K562 (cell line): ENCODE data around the gene IRF8. TPM values are rescaled to one million over a fixed set of nuclear protein-coding genes. Genes with fewer than 3 reads are reported as not detected.

ENCODE experiments used
- ATAC-seq: fragments of 200-7000 bp; cut with Tn5 transposase; 3 replicates; pipeline ENCODE4 v1.9.1; 2020; ENCODE audit warnings: moderate library complexity
- BruUV-seq: library from RNA; stranded (reverse); fragments of 400-500 nt; replicated peaks from 2 replicates; lab custom pipeline; 2021; lab: Mats Ljungman, UMichigan
- CTCF ChIA-PET: fragments of 300-600 bp; formaldehyde crosslinking; extraction: SDS; loops from one replicate; lab custom pipeline; 2021; ENCODE audit warnings: low intra/inter-chr PET ratio; lab: Yijun Ruan, JAX
- POLR2A ChIA-PET: fragments of 300-600, 350-650 bp; sonication (Branson Sonifier 250); formaldehyde crosslinking; extraction: SDS; loops from one replicate; lab custom pipeline; 2021; ENCODE audit warnings: antibody characterized with exemption, inconsistent platforms; lab: Yijun Ruan, JAX
- DNase-seq, 4 experiments: peaks; one replicate each; pipeline versions ENCODE4 v3.0.0 to v3.0.0-alpha.2; 2011 to 2018; ENCODE audit warnings: low spot score in 3 of 4, mixed read lengths in 3 of 4; ENCODE audit errors: extremely low read depth in 1 of 4
- FAIRE-seq: peaks from 2 replicates; lab custom pipeline; 2011; peaks lifted over from hg19 to GRCh38; lab: Jason Lieb, UNC
- H2AFZ ChIP-seq: 2 replicates; pipeline ENCODE4 v1.6.0; 2011; ENCODE audit warnings: low read depth, low read length, control low read depth, inconsistent platforms
- H3K27ac ChIP-seq: fragments of 200-600 bp; 3 replicates; pipeline ENCODE4 v1.8.0; 2011; ENCODE audit warnings: low read depth, mild to moderate bottlenecking, control low read depth, inconsistent platforms, low read length, moderate library complexity, mixed read lengths; ENCODE audit errors: extremely low read depth
- H3K27me3 ChIP-seq, 2 experiments: fragments of 300-600 bp in 1 of 2; 2 replicates in 1 of 2; 3 replicates in 1 of 2; pipeline versions ENCODE4 v1.6.0 to v1.8.0; 2011; ENCODE audit warnings: inconsistent platforms in 2 of 2, low read length in 2 of 2, mild to moderate bottlenecking in 1 of 2, mixed read lengths in 1 of 2, moderate library complexity in 1 of 2; ENCODE audit not compliant: control insufficient read depth in 2 of 2, insufficient read depth in 2 of 2
- H3K36me3 ChIP-seq: fragments of 300-600 bp; 3 replicates; pipeline ENCODE4 v1.8.0; 2011; ENCODE audit warnings: mild to moderate bottlenecking, low read length, inconsistent platforms; ENCODE audit not compliant: control insufficient read depth, insufficient read depth
- H3K4me1 ChIP-seq, 2 experiments: fragments of 200-600 bp in 1 of 2; replicated peaks in 1 of 2; 2 replicates in 1 of 2; 3 replicates in 1 of 2; pipeline versions ENCODE4 v1.5.1 to v1.8.0; 2011; ENCODE audit warnings: inconsistent platforms in 2 of 2, low read length in 2 of 2, mild to moderate bottlenecking in 1 of 2, mixed read lengths in 1 of 2, moderate library complexity in 1 of 2; ENCODE audit not compliant: control insufficient read depth in 2 of 2, insufficient read depth in 2 of 2
- H3K4me2 ChIP-seq: 2 replicates; pipeline ENCODE4 v1.6.1; 2011; ENCODE audit warnings: low read length, control low read depth, inconsistent platforms, mixed read lengths; ENCODE audit not compliant: insufficient read depth
- H3K4me3 ChIP-seq: fragments of 200-600 bp; sonication (generic), shearing (Covaris generic); 2 replicates; pipeline ENCODE4 v1.5.1; 2016; ENCODE audit warnings: control low read depth, inconsistent platforms
- H3K79me2 ChIP-seq: fragments of 200-600 bp; 3 replicates; pipeline ENCODE4 v1.8.0; 2011; ENCODE audit warnings: low read length, inconsistent platforms; ENCODE audit not compliant: control insufficient read depth, insufficient read depth
- H3K9ac ChIP-seq, 2 experiments: 2 replicates each; pipeline versions ENCODE4 v1.6.0 to v1.6.1; 2011; ENCODE audit warnings: low read depth in 2 of 2, low read length in 2 of 2, control low read depth in 1 of 2, inconsistent platforms in 1 of 2, mild to moderate bottlenecking in 1 of 2, mixed read lengths in 1 of 2; ENCODE audit not compliant: insufficient read depth in 1 of 2
- H3K9me1 ChIP-seq: one replicate; pipeline ENCODE4 v1.6.0; 2011; ENCODE audit warnings: inconsistent platforms, mild to moderate bottlenecking, low read length, moderate library complexity; ENCODE audit not compliant: control insufficient read depth, insufficient read depth
- H3K9me3 ChIP-seq: replicated peaks from 2 replicates; pipeline ENCODE4 v1.5.1; 2011; ENCODE audit warnings: low read depth, low read length, inconsistent platforms; ENCODE audit not compliant: control insufficient read depth, insufficient read depth
- H4K20me1 ChIP-seq: replicated peaks from 2 replicates; pipeline ENCODE4 v1.6.1; 2011; ENCODE audit warnings: low read length, inconsistent platforms, mixed read lengths; ENCODE audit not compliant: control insufficient read depth, insufficient read depth
- CBFA2T2 ChIP-seq: fragments of 450-650 bp; conservative IDR thresholded peaks from 2 replicates; pipeline ENCODE4 v1.6.1; 2017; ENCODE audit warnings: mild to moderate bottlenecking
- FOS ChIP-seq: IDR thresholded peaks from 3 replicates; pipeline ENCODE4 v1.6.1; 2011; ENCODE audit not compliant: insufficient read length; ENCODE audit errors: extremely low read depth
- KDM4B ChIP-seq, 2 experiments: fragments of 450-650 bp in 1 of 2; sonication (generic) in 1 of 2; IDR thresholded peaks; 2 replicates each; pipeline ENCODE4 v1.6.1; 2016 to 2017; ENCODE audit warnings: borderline replicate concordance in 2 of 2, antibody characterized with exemption in 1 of 2, low read depth in 1 of 2, mild to moderate bottlenecking in 1 of 2
- MYNN ChIP-seq, 2 experiments: sonication (generic); formaldehyde crosslinking in 1 of 2; IDR thresholded peaks; 2 replicates each; pipeline versions ENCODE4 v1.5.0 to v1.6.1; 2016 to 2020; ENCODE audit warnings: antibody characterized with exemption in 1 of 2, missing genetic modification reagents in 1 of 2
- NCOA6 ChIP-seq: fragments of 450-650 bp; IDR thresholded peaks from 2 replicates; pipeline ENCODE4 v1.6.1; 2017; ENCODE audit warnings: mild to moderate bottlenecking
- POLR2B ChIP-seq: fragments of 450-650 bp; IDR thresholded peaks from 2 replicates; pipeline ENCODE4 v1.6.1; 2018; ENCODE audit warnings: low read depth; ENCODE audit not compliant: partially characterized antibody
- SMARCC2 ChIP-seq: fragments of 450-650 bp; IDR thresholded peaks from 2 replicates; pipeline ENCODE4 v1.6.1; 2017; ENCODE audit warnings: antibody characterized with exemption, moderate library complexity, mild to moderate bottlenecking, low read depth
- SNIP1 ChIP-seq: fragments of 450-650 bp; IDR thresholded peaks from 2 replicates; pipeline ENCODE4 v1.7.1; 2017; ENCODE audit warnings: low read depth, mild to moderate bottlenecking
- ZBED1 ChIP-seq: IDR thresholded peaks from 2 replicates; pipeline ENCODE4 v1.6.1; 2014
- ZNF699 ChIP-seq: fragments of 250-450 bp; sonication (Bioruptor Pico); IDR thresholded peaks from 2 replicates; pipeline ENCODE4 v1.8.0; 2021; ENCODE audit warnings: mild to moderate bottlenecking, moderate library complexity; ENCODE audit not compliant: insufficient replicate concordance
- WGBS: fragments of 100-300 bp; shearing (Covaris generic); methylation state at CpG from one replicate; pipeline ENCODE4 v1.1.6; 2016; ENCODE audit warnings: low coverage, mixed read lengths; ENCODE audit not compliant: insufficient coverage; ENCODE audit errors: missing lambda C conversion rate; 5-methylcytosine and 5-hydroxymethylcytosine counted together
- in situ Hi-C: fragments of 300-500 bp; cut with MboI; formaldehyde crosslinking; loops from 4 replicates; pipeline ENCODE4 v1.15.0; 2018; ENCODE audit warnings: inconsistent platforms, mixed read lengths
- intact Hi-C: fragments of 100-400 bp; cut with micrococcal nuclease; formaldehyde crosslinking; loops from 2 replicates; pipeline ENCODE4 v1.14.2; 2022
- polyA plus RNA-seq, 8 experiments: library from polyadenylated mRNA; depleted of rRNA in 4 of 8; stranded (reverse) in 5 of 8; unstranded in 3 of 8; fragments of >200 nt; fragmentation: Nextera tagmentation in 2 of 8; fragmentation: Illumina TruSeq in 1 of 8; extraction: Ambion mirVana in 2 of 8; extraction: Trizol in 1 of 8; gene quantifications; 2 replicates each; pipeline versions ENCODE4 v1.2.1 to v1.2.3, GENCODE V29; 2011 to 2014; ENCODE audit warnings: inconsistent platforms in 1 of 8, missing spikeins in 1 of 8
- total RNA-seq, 7 experiments: library from RNA; depleted of rRNA in 6 of 7; stranded (reverse); fragments of >200 nt in 6 of 7; fragmentation: Illumina TruSeq in 2 of 7; extraction: Trizol in 2 of 7; gene quantifications; 2 replicates each; pipeline versions ENCODE4 v1.2.1 to v1.2.3, GENCODE V29; 2011 to 2021; ENCODE audit warnings: low replicate concordance in 1 of 7
- TF ChIP-seq, protein P1 (sequence below): fragments of 250-450 bp; sonication (Bioruptor Pico); IDR thresholded peaks from 2 replicates; pipeline ENCODE4 v1.5.0; 2021; ENCODE audit warnings: mild to moderate bottlenecking, moderate library complexity
- TF ChIP-seq, protein P2 (sequence below): fragments of 450-650 bp; IDR thresholded peaks from 2 replicates; pipeline ENCODE4 v1.6.1; 2017; ENCODE audit warnings: antibody characterized with exemption, mild to moderate bottlenecking
- TF ChIP-seq, protein P3 (sequence below): sonication (generic); formaldehyde crosslinking; IDR thresholded peaks from 2 replicates; pipeline ENCODE4 v1.8.0; 2023; ENCODE audit warnings: mild to moderate bottlenecking, missing genetic modification reagents
- TF ChIP-seq, protein P4 (sequence below): fragments of 250-450 bp; sonication (Bioruptor Pico); IDR thresholded peaks from 2 replicates; pipeline ENCODE4 v1.9.0; 2021; ENCODE audit warnings: mild to moderate bottlenecking

IRF8 gene
- total and polyA plus RNA-seq, 9 of the 15 experiments (the other 6 are each of a cell fraction or from before 2014, with no cell fraction given) = 0.01 to 0.98 TPM; not detected in 7

DNA sequence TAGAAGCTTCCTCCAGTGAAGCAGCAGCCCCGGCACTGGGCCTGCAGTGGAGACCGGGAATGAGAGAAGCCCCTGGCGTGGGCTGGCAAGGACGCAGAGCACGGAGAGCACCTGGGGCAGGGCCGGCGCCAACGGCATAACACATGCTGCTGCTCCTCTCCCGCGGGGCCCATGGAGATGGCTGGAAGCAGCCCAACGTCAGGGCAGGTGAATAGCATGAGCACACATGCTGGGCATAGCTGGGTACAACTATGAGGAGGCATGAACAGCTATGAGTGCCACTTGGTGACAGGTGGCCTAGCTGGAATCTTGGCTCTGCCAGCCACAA is 46.4 kb downstream of the IRF8 start:
- FAIRE-seq (no peak), ATAC-seq (no peak), DNase-seq (no peak)
- ChIA-PET POLR2A (interaction anchor here (1.1 kb wide), 1 partner anchor 14 kb away, joined by 3 read pairs; no protein-coding TSS in a partner anchor), CTCF (no interaction called here)
- Histone ChIP-seq H3K27ac (no peak overlapping the region), H3K9me3 (no peaks in the 10 kb centered on the region), H3K4me2 (no peak overlapping the region), H3K36me3 (no peaks in the 10 kb centered on the region), H3K4me1 (peaks cover 0 to 4% of the 10 kb centered on the region in 2 experiments; a peak in 1 of 5 replicates), H3K4me3 (no peak overlapping the region), H3K27me3 (peaks cover 29 to 81% of the 10 kb centered on the region in 2 experiments; a peak in 4 of 5 replicates), H3K9me1 (no peaks in the 10 kb centered on the region), H2AFZ (no peak overlapping the region), H3K79me2 (no peaks in the 10 kb centered on the region), H4K20me1 (peaks cover 13% of the 10 kb centered on the region; the same call in 1 of the 2 replicates), H3K9ac (no peak overlapping the region)
- WGBS = 0% methylated on average over 11 of the region's 11 CpGs
- intact Hi-C loops = no loop called here
- no TSS peak for BruUV-seq
- in situ Hi-C loops = no loop called here
- TF ChIP-seq SNIP1 (no peak), POLR2B (no peak), ZNF699 (CRISPR knock-in tag) (no peak), NCOA6 (no peak), KDM4B (IDR thresholded peaks at IDR 0.05; ENCODE audit: borderline replicate concordance in 2 of 2, low read depth in 1 of 2) (no peak), ZBED1 (no peak), CBFA2T2 (no peak), MYNN (IDR thresholded peaks at IDR 0.05) (no peak), MYNN (CRISPR knock-in tag; IDR thresholded peaks at IDR 0.05) (no peak), SMARCC2 (no peak), FOS (no peak)
- TF ChIP-seq, protein P1, sequence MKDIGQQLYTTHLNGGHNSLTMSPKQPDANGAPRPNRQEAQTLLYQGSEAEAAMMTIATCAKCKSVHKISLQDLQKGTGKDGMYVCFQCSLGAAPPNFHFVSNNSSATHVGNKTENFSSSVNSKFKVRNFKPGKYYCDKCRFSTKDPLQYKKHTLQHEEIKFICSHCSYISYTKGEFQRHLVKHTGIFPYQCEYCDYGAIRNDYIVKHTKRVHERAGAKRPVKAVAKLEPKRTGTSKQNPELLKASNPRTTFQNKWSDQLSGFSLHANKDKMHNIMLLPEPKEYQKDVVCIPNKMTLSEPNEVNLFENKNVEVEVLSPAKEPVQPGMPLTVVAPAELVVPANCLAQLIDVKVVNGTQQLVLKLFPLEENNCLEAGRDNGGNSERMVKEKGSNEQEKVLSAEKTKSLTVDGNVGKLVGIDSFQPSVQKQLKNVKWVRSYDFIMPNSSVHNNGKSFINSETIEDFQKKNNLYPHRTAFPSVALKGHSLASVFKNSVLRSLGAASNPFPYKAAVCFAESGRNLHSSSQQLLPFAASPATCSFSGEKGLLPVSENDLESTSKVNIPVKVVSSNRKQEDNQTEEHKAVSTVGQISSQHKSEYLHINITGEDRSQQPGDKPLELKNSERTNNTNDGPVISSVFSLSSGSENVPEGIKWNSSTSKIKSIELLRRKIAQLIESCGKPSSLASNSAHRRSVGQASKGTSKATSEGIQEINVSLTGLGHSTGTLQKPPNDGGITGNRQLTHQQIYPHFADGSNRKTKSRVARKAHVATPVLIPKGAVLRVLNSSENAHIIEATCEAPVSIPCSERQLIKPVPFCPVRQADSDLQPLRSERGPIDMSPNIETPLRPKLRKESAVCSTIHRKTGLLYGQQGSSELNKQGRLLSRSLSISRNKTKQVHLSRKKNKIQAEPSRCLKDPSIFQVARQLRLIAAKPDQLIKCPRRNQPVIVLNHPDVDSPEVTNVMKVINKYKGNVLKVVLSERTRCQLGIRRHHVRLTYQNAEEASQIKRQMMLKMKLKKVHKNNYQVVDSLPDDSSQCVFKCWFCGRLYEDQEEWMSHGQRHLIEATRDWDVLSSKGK (CRISPR knock-in tag) = no peak
- TF ChIP-seq, protein P2, sequence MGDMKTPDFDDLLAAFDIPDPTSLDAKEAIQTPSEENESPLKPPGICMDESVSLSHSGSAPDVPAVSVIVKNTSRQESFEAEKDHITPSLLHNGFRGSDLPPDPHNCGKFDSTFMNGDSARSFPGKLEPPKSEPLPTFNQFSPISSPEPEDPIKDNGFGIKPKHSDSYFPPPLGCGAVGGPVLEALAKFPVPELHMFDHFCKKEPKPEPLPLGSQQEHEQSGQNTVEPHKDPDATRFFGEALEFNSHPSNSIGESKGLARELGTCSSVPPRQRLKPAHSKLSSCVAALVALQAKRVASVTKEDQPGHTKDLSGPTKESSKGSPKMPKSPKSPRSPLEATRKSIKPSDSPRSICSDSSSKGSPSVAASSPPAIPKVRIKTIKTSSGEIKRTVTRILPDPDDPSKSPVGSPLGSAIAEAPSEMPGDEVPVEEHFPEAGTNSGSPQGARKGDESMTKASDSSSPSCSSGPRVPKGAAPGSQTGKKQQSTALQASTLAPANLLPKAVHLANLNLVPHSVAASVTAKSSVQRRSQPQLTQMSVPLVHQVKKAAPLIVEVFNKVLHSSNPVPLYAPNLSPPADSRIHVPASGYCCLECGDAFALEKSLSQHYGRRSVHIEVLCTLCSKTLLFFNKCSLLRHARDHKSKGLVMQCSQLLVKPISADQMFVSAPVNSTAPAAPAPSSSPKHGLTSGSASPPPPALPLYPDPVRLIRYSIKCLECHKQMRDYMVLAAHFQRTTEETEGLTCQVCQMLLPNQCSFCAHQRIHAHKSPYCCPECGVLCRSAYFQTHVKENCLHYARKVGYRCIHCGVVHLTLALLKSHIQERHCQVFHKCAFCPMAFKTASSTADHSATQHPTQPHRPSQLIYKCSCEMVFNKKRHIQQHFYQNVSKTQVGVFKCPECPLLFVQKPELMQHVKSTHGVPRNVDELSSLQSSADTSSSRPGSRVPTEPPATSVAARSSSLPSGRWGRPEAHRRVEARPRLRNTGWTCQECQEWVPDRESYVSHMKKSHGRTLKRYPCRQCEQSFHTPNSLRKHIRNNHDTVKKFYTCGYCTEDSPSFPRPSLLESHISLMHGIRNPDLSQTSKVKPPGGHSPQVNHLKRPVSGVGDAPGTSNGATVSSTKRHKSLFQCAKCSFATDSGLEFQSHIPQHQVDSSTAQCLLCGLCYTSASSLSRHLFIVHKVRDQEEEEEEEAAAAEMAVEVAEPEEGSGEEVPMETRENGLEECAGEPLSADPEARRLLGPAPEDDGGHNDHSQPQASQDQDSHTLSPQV = no peak
- TF ChIP-seq, protein P3, sequence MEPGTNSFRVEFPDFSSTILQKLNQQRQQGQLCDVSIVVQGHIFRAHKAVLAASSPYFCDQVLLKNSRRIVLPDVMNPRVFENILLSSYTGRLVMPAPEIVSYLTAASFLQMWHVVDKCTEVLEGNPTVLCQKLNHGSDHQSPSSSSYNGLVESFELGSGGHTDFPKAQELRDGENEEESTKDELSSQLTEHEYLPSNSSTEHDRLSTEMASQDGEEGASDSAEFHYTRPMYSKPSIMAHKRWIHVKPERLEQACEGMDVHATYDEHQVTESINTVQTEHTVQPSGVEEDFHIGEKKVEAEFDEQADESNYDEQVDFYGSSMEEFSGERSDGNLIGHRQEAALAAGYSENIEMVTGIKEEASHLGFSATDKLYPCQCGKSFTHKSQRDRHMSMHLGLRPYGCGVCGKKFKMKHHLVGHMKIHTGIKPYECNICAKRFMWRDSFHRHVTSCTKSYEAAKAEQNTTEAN (CRISPR knock-in tag) = no peak
- TF ChIP-seq, protein P4, sequence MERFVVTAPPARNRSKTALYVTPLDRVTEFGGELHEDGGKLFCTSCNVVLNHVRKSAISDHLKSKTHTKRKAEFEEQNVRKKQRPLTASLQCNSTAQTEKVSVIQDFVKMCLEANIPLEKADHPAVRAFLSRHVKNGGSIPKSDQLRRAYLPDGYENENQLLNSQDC (CRISPR knock-in tag) = no peak
